HG02678 (cell line): ENCODE results near the gene TMEM61.
A peak's percentile ranks its signal among the peaks of the same experiment; 100 is the strongest.

Experiments used
- ATAC-seq: cut with Tn5 transposase; IDR thresholded peaks from one replicate; pipeline ENCODE4 v1.9.1; 2021; ENCODE audit warnings: mild to moderate bottlenecking, moderate library complexity; ENCODE audit not compliant: unreplicated experiment

Gene TMEM61

GRCh38 chr1:54984131-54984842 lies 3.9 kb downstream of the TMEM61 start:
- no peak for ATAC-seq

GRCh38 chr1:54985556-54985955 lies 5.1 kb downstream of the TMEM61 start:
- no peak for ATAC-seq

- no peak for ATAC-seq
These were observed 5.6 kb downstream of the TMEM61 start for GRCh38 chr1:54986025-54986424.

DNA sequence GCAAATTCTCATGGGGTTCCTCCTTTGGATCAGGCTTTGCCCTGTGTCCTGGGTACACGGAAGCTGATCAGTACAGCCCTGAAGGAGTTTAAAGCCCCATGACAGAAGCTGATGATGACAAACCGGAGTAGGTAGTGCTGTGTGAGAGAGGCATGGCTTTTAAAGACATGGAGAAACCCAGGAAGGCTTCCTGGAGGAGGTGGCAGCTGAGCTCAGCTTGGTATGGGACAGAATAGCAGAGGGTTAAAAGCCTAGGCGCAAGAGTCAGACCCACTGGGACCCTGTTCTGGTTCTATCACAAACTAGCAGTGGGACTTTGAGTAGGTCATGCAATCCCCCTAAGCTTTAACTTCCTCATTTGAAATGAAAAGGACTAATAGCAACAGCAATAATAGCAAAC lies 6.1 kb downstream of the TMEM61 start:
- no peak for ATAC-seq

- no peak for ATAC-seq
These were observed 7.0 kb downstream of the TMEM61 start for GRCh38 chr1:54987427-54987826.

GRCh38 chr1:54987919-54988705 lies 7.7 kb downstream of the TMEM61 start:
- no peak for ATAC-seq

GRCh38 chr1:54988975-54989374 lies 8.5 kb downstream of the TMEM61 start:
- no peak for ATAC-seq

GRCh38 chr1:54989473-54989872 lies 9.0 kb downstream of the TMEM61 start:
- ATAC-seq, result no peak

DNA sequence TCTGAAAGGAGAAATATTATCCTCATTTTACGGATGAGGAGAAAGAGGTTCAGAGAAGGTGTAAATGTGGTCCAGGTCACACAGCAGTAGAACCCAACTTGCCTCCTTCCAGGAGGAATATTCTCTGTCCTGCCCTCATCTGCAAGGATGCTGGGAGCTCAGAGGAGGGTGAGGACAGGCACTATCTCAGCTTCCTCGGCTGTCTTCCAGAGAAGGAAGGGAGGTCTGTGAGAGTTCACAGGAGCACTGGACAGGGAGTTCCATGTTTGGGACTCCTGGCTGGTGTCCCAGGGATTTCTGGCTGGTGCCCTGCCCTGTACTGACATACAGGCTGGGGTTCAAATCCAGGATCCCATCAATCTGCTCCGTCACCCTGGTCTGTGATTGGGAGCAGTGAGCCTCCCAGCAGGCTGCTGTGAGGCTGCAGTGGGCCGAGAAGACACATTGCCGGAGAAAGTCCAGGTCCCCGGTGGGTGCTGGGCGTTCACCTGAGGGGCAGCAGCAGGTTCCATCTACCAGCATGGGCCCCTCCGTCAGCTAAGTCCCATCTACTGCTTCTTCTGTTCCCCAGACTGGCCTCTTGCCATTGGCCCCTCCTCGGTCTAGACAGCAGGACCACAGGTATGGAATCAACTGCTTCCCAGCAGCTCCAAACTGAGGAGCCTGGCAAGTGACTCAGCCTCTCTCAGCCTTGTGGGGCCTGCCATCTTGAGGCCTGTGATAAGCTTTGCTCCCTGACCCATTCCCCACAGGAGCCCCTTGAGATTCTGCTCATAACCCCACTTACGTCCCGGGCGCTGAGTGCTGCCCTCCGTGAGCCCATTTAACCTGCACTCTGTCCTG lies 9.8 kb downstream of the TMEM61 start:
- ATAC-seq, result no peak

DNA sequence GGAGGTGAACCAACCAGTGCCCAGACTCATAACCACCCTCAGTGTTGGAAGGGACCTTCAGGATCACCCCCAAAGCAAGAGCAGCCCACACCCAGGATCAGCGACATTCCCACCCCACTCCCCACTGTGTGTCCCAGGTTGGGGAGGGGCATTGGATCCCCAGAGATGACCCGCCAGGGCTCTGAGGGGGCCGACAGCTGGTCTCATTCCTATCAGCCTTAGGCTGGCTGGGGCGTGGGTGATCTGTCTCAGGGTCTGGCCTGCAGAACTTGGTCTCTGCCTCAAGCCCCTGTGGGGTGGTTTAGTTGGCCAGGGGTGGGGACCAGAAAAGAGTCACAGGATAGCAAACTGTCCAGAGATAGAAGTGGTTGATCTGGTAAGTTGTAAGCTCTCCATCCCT lies 10.5 kb downstream of the TMEM61 start:
- no peak for ATAC-seq

DNA sequence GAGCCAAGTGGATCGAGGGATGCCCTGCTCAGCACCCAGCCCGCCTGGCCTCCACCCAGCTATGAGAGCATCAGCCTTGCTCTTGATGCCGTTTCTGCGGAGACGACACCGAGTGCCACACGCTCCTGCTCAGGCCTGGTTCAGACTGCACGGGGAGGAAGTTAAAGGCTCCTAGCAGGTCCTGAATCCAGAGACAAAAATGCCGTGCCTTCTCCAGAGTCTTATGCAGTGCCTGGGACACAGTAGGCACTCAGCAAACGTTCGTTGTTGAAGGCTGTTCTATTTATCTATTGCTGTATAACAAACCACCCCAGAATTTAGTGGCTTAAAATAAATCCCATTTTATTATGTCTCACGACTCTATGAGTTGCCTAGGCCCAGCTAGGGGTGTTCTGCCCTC lies 11.5 kb downstream of the TMEM61 start:
- ATAC-seq, result no peak

- ATAC-seq, result no peak
These were observed 12.7 kb downstream of the TMEM61 start for GRCh38 chr1:54993140-54993539.

- ATAC-seq, result no peak
These were observed 14.0 kb downstream of the TMEM61 start for GRCh38 chr1:54994355-54994990.

GRCh38 chr1:54995013-54995760 lies 14.8 kb downstream of the TMEM61 start:
- no peak for ATAC-seq

- ATAC-seq, result no peak
These were observed 15.4 kb downstream of the TMEM61 start for GRCh38 chr1:54995835-54996234.

GRCh38 chr1:54996359-54996868 lies 16.0 kb downstream of the TMEM61 start:
- peak; percentile 72 for ATAC-seq

- ATAC-seq, result no peak
These were observed 16.7 kb downstream of the TMEM61 start for GRCh38 chr1:54996869-54997710.

GRCh38 chr1:54997711-54997986 lies 17.2 kb downstream of the TMEM61 start:
- ATAC-seq, result no peak

GRCh38 chr1:54998100-54998499 lies 17.7 kb downstream of the TMEM61 start:
- ATAC-seq, result no peak
